Measurements from ENCODE around the gene CD34. TPM values are rescaled to one million over a fixed set of nuclear protein-coding genes. Genes with fewer than 3 reads are reported as not detected.

CD34 gene
- total RNA-seq, 1 donor from 2014 or later, result not detected

- no peak overlapping the region for H3K4me3 ChIP-seq (ENCODE audit: low read depth, low read length)
- no peak for DNase-seq (ENCODE audit: low read depth)
- no peak for TF ChIP-seq CTCF (conservative IDR thresholded peaks at IDR 0.05; ENCODE audit: low read depth, low read length)
Observed at GRCh38 chr1:207921321-207921720, 10.4 kb upstream of the CD34 start.

GRCh38 chr1:207920444-207921021 lies 9.6 kb upstream of the CD34 start:
- no peak overlapping the region for H3K4me3 ChIP-seq (ENCODE audit: low read depth, low read length)
- no peak for DNase-seq (ENCODE audit: low read depth)
- no peak for TF ChIP-seq CTCF (conservative IDR thresholded peaks at IDR 0.05; ENCODE audit: low read depth, low read length)

- H3K4me3 ChIP-seq (ENCODE audit: low read depth, low read length), result no peak overlapping the region
- TF ChIP-seq CTCF (conservative IDR thresholded peaks at IDR 0.05; ENCODE audit: low read depth, low read length), result no peak
- no peak for DNase-seq (ENCODE audit: low read depth)
Observed at GRCh38 chr1:207919523-207920170, 8.7 kb upstream of the CD34 start.

GRCh38 chr1:207918581-207918980 lies 7.7 kb upstream of the CD34 start:
- H3K4me3 ChIP-seq (ENCODE audit: low read depth, low read length), result no peak overlapping the region
- no peak for DNase-seq (ENCODE audit: low read depth)
- TF ChIP-seq CTCF (conservative IDR thresholded peaks at IDR 0.05; ENCODE audit: low read depth, low read length), result no peak

GRCh38 chr1:207918011-207918410 lies 7.1 kb upstream of the CD34 start:
- DNase-seq (ENCODE audit: low read depth), result no peak
- H3K4me3 ChIP-seq (ENCODE audit: low read depth, low read length), result no peak overlapping the region
- TF ChIP-seq CTCF (conservative IDR thresholded peaks at IDR 0.05; ENCODE audit: low read depth, low read length), result no peak

- no peak overlapping the region for H3K4me3 ChIP-seq (ENCODE audit: low read depth, low read length)
- no peak for TF ChIP-seq CTCF (conservative IDR thresholded peaks at IDR 0.05; ENCODE audit: low read depth, low read length)
- DNase-seq (ENCODE audit: low read depth), result no peak
Observed at GRCh38 chr1:207917080-207917479, 6.2 kb upstream of the CD34 start.

- no peak overlapping the region for H3K4me3 ChIP-seq (ENCODE audit: low read depth, low read length)
- no peak for DNase-seq (ENCODE audit: low read depth)
- TF ChIP-seq CTCF (conservative IDR thresholded peaks at IDR 0.05; ENCODE audit: low read depth, low read length), result no peak
Observed at GRCh38 chr1:207913951-207914350, 3.0 kb upstream of the CD34 start.

All from epithelial cell of proximal tubule (primary cell).